Stomach (tissue), 9 donors: ENCODE measurements around the gene IL18BP. TPM values are rescaled to one million over a fixed set of nuclear protein-coding genes. Genes with fewer than 3 reads are reported as not detected.

Experiments used
- DNase-seq, 2 donors: peaks; one replicate each; pipeline versions ENCODE4 v3.0.0 to v3.0.0-alpha.2; 2013 to 2019
- H3K27ac ChIP-seq, 5 donors: fragments of 200-600 bp in 4 of 5; sonication (generic) in 4 of 5; one replicate each; pipeline ENCODE4 v1.5.1; 2013 to 2019; ENCODE audit warnings: mild to moderate bottlenecking in 1 of 5, moderate library complexity in 1 of 5
- H3K27me3 ChIP-seq, 3 donors: fragments of 200-600 bp; sonication (generic); one replicate each; pipeline ENCODE4 v1.5.1; 2017 to 2019; ENCODE audit warnings: mixed run types in 1 of 3
- H3K36me3 ChIP-seq, 4 donors: fragments of 200-600 bp; sonication (generic); 1 replicate in 3 of 4; 2 replicates in 1 of 4; pipeline ENCODE4 v1.5.1; 2016 to 2019
- H3K4me1 ChIP-seq, 4 donors: fragments of 200-600 bp; sonication (generic); one replicate each; pipeline ENCODE4 v1.5.1; 2016 to 2019
- H3K4me3 ChIP-seq, 4 donors: fragments of 200-600 bp; sonication (generic) in 3 of 4; one replicate each; pipeline ENCODE4 v1.5.1; 2016 to 2019; ENCODE audit warnings: mild to moderate bottlenecking in 1 of 4
- H3K9me3 ChIP-seq, 4 donors: fragments of 200-600 bp; sonication (generic); one replicate each; pipeline ENCODE4 v1.5.1; 2016 to 2019
- EP300 ChIP-seq: sonication (generic); formaldehyde crosslinking; IDR thresholded peaks from one replicate; pipeline ENCODE4 v1.6.1; 2017; ENCODE audit warnings: antibody characterized with exemption
- POLR2A ChIP-seq, 4 donors: fragments of 450-650 bp; IDR thresholded peaks; one replicate each; pipeline ENCODE4 v1.6.1; 2016; ENCODE audit warnings: antibody characterized with exemption in 4 of 4, control low read depth in 2 of 4, mild to moderate bottlenecking in 1 of 4, moderate library complexity in 1 of 4
- POLR2AphosphoS5 ChIP-seq, 3 donors: sonication (generic); formaldehyde crosslinking; IDR thresholded peaks; one replicate each; pipeline ENCODE4 v1.6.1; 2016; ENCODE audit warnings: antibody characterized with exemption in 3 of 3
- WGBS, 5 donors: extraction: QIAGEN DNeasy Blood & Tissue Kit in 3 of 5; methylation state at CpG; one replicate each; pipeline versions ENCODE4 v1.1.5 to v1.1.7; 2013 to 2018; 5-methylcytosine and 5-hydroxymethylcytosine counted together
- intact Hi-C: fragments of 100-400 bp; cut with DNase I; formaldehyde crosslinking; loops from one replicate; pipeline ENCODE4 v1.15.1; 2023; ENCODE audit warnings: low total_unique reads
- polyA plus RNA-seq, 3 donors: library from polyadenylated mRNA; stranded (reverse); fragments of 200-250 nt; gene quantifications; one replicate each; pipeline ENCODE4 v1.2.3, GENCODE V29; 2013
- total RNA-seq, 5 donors: library from RNA; depleted of rRNA; stranded (reverse); fragments of >200 nt; gene quantifications; one replicate each; pipeline versions ENCODE4 v1.1.0 to v1.2.3, GENCODE V29; 2014 to 2016
- TF ChIP-seq, protein P1 (sequence below), 7 experiments: fragments of 450-650 bp in 4 of 7; fragments of 200-600 bp in 3 of 7; sonication (generic) in 3 of 7; IDR thresholded peaks; one replicate each; pipeline ENCODE4 v1.5.1; 2016 to 2019; ENCODE audit warnings: antibody characterized with exemption in 7 of 7, control low read depth in 2 of 7, mild to moderate bottlenecking in 1 of 7
- donor health status: healthy with polysubstance abuse.
- donor health status: Bipolar disorder and iron deficiency.
- donor health status: healthy.

Gene IL18BP
- total and polyA plus RNA-seq, 8 donors = 2.0 to 14.8 (median 5.7) TPM

DNA sequence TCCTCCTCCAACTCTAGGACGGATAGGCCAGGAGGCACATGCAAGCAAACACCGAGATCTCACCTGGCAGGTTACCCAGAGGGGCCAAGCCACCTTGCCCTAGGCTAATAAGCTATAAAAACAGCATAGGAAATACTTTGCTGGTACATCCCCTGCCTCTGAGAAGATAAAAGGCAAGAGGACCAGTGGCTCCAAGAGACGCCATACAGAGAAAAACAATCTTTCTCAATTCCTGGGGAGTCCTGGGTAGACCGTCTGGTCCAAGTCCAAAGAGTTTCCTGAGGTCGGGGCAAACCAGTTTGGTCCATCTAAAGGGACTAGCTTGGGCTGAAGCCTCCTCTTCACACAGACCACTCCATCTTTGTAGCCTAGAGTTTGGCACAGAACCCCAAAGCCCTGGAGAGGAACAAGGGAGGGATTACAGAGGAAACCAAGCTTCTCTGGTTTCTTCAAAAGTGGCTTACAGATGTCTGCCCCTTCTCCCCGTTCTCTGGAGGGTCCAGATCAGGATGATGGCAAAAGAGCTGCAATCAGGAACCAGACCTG, 41.2 kb downstream of the IL18BP start:
- intact Hi-C loops = no loop called here
- H3K36me3 ChIP-seq = peaks cover 9 to 12% (median 10%) of the 10 kb centered on the region in 4 donors
- H3K27me3 ChIP-seq = no peaks in the 10 kb centered on the region
- no peaks in the 10 kb centered on the region for H3K9me3 ChIP-seq
- 2 to 9% (median 5%) methylated on average over 6 of the region's 6 CpGs for WGBS, 5 donors
- peak overlapping the region; percentile 95 to 97 (median 95) for H3K27ac ChIP-seq
- H3K4me3 ChIP-seq = peak overlapping the region; percentile 47 to 62 (median 58)
- DNase-seq = peak; percentile 34 to 54
- TF ChIP-seq POLR2AphosphoS5 (IDR thresholded peaks at IDR 0.05) (no peak), EP300 (no peak), POLR2A (IDR thresholded peaks at IDR 0.05) (no peak)
- TF ChIP-seq, protein P1, sequence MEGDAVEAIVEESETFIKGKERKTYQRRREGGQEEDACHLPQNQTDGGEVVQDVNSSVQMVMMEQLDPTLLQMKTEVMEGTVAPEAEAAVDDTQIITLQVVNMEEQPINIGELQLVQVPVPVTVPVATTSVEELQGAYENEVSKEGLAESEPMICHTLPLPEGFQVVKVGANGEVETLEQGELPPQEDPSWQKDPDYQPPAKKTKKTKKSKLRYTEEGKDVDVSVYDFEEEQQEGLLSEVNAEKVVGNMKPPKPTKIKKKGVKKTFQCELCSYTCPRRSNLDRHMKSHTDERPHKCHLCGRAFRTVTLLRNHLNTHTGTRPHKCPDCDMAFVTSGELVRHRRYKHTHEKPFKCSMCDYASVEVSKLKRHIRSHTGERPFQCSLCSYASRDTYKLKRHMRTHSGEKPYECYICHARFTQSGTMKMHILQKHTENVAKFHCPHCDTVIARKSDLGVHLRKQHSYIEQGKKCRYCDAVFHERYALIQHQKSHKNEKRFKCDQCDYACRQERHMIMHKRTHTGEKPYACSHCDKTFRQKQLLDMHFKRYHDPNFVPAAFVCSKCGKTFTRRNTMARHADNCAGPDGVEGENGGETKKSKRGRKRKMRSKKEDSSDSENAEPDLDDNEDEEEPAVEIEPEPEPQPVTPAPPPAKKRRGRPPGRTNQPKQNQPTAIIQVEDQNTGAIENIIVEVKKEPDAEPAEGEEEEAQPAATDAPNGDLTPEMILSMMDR (IDR thresholded peaks at IDR 0.05) = no peak
- H3K4me1 ChIP-seq = peaks cover 45 to 89% (median 69%) of the 10 kb centered on the region in 4 donors

DNA sequence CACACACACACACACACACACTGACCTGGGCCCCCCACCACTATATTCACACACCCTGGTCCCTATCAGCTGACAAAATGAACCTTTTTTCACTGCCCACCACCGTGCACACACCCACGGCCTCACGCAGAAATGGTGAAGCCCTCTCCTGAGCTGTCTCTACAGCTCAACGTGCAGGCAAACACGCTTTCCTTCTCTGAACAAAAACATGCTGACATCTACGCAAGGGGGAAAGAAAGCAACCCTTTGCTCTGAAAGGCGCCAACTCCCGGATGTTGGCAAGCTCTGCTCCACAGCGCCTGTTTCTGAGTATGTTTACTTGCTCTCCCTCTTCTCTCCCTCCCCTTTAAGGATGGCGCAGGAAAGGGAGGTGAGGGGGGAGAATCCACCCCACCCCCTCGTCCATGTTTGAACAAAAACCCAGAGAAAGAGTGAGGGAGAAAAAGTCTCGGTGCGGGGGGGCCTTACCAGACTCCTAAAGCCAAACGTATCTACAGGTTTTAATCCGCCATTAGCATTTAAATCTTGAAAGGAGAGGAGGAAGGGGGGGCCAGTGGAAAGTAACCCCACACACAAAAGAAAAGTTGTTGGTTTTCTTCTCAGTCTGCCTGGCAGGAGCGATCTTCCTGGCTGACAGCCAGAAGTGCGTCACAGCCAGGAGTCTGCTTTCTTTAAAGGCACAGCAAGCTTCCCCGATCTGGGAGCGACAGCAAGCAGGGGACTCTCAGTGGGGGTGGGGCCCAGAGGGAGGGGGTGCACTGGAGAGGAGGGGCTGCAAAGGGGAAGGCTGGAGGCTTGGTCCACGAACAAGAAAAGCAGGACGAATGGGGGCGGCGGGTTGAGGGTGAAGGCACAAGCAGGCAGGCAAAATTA, 42.0 kb downstream of the IL18BP start:
- peak overlapping the region; percentile 47 to 62 (median 58) for H3K4me3 ChIP-seq
- H3K4me1 ChIP-seq = peaks cover 45 to 89% (median 69%) of the 10 kb centered on the region in 4 donors
- 0 to 2% (median 1%) methylated on average over 22 to 23 of the region's 23 CpGs for WGBS, 5 donors
- H3K9me3 ChIP-seq = no peaks in the 10 kb centered on the region
- H3K27me3 ChIP-seq = no peaks in the 10 kb centered on the region
- peak; percentile 97 to 98 for DNase-seq
- H3K36me3 ChIP-seq = peaks cover under 1 to 5% (median 3%) of the 10 kb centered on the region in 4 donors
- intact Hi-C loops = no loop called here
- peak overlapping the region; percentile 95 to 97 (median 95) for H3K27ac ChIP-seq
- TF ChIP-seq, protein P1 (IDR thresholded peaks at IDR 0.05) = peak in 1 of 7 experiments; percentile 3
- TF ChIP-seq POLR2A (IDR thresholded peaks at IDR 0.05) (no peak), EP300 (no peak), POLR2AphosphoS5 (IDR thresholded peaks at IDR 0.05) (peak; percentile 80 to 95 (median 92))

DNA sequence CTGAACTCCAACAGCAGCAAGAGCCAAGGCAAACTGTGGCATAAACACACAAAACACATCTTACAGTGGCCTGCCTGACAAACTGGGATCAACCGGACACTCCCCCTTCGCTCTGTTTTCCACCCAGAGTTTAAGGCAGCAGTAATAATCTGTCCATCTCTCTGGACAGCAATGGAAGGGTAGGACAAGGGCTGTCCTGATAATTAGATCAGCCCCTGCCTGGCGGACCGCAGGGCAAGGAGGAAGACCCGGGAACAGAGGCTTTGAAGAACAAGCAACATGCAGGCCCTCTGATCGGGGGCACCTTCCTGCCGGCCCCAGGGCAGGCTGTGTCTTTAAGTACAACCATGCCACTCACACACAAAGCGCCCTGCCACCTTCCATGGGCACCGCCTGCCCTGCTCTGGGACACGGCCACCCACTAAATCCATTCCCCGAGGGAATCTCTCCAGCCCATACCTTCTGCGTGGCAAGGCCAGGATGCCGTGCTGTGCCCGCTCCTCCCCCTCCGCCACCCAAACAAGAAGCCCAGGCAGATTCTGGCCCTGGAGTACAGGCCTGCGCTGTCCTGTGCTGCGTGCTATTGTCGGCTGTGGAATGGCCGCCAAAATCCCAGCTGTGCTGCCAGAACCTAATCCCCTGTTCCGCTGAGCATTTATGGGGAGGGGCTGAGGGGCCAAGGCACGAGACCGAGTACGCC, 42.8 kb downstream of the IL18BP start:
- Histone ChIP-seq H3K27me3 (no peaks in the 10 kb centered on the region), H3K9me3 (no peaks in the 10 kb centered on the region), H3K4me3 (peak overlapping the region; percentile 47 to 62 (median 58)), H3K4me1 (peaks cover 45 to 85% (median 66%) of the 10 kb centered on the region in 4 donors), H3K36me3 (peaks cover 0 to 11% (median 0%) of the 10 kb centered on the region in 4 donors), H3K27ac (peak overlapping the region; percentile 95 to 97 (median 95))
- DNase-seq = peak; percentile 82 to 93
- TF ChIP-seq POLR2AphosphoS5 (IDR thresholded peaks at IDR 0.05) = peak; percentile 74 to 82 (median 78)
- no peak for TF ChIP-seq POLR2A (IDR thresholded peaks at IDR 0.05)
- intact Hi-C loops = no loop called here
- WGBS, 5 donors = 1 to 6% (median 2%) methylated on average over 20 to 23 of the region's 23 CpGs

DNA sequence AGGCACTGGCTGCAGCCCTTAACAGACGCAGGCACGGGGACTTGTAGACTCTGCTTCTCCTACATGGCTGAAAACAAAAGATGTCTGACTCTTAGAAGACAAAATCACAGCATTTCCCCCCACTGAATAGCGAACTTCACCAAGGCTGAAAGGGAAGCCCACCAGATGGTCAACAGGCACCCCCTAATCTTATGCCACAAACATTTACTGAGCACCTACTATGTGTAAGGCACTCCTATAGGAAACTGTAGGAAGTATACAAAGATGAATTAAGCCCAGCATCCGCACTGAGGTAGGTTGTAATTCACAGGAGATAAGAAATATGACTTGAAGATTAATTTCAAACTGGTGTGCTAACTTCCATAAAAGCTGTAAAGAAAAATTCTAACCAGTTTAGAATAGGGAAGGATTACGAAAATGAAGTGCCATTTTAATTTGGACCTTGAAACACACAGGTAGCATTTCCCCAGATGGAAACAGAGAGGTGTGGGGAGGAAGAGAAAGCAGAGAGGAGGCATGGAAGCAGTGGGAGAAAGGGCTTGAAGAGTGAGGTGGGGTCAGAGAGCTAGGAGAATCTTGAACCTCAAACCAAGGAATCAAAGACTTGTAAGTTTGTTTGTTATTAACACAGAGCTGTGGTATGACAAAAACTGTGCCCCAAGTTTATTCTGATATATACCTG, 43.5 kb downstream of the IL18BP start:
- Histone ChIP-seq H3K9me3 (no peaks in the 10 kb centered on the region), H3K4me1 (peaks cover 40 to 78% (median 59%) of the 10 kb centered on the region in 4 donors), H3K27me3 (no peaks in the 10 kb centered on the region), H3K4me3 (peak overlapping the region; percentile 47 to 62 (median 58)), H3K36me3 (peaks cover 0 to 16% (median 0%) of the 10 kb centered on the region in 4 donors), H3K27ac (peak overlapping the region; percentile 95 to 97 (median 95))
- intact Hi-C loops = no loop called here
- 12 to 19% (median 15%) methylated on average over 4 to 5 of the region's 5 CpGs for WGBS, 5 donors
- DNase-seq = no peak
- TF ChIP-seq, protein P1 (IDR thresholded peaks at IDR 0.05) = no peak
- TF ChIP-seq EP300 (no peak), POLR2AphosphoS5 (IDR thresholded peaks at IDR 0.05) (no peak), POLR2A (IDR thresholded peaks at IDR 0.05) (no peak)
